Astrocyte (in vitro differentiated cells and primary cell): Measurements from ENCODE around the gene GGACT.

Experiments used
- CTCF ChIP-seq: IDR thresholded peaks from 2 replicates; pipeline ENCODE4 v1.5.1; 2011; ENCODE audit warnings: low read depth, mild to moderate bottlenecking, inconsistent platforms, low read length, moderate library complexity; ENCODE audit not compliant: insufficient read depth
- EZH2 ChIP-seq: IDR thresholded peaks from 2 replicates; pipeline ENCODE4 v1.6.1; 2012; ENCODE audit warnings: mild to moderate bottlenecking, low read length, inconsistent platforms; ENCODE audit not compliant: insufficient read depth

GRCh38 chr13:100485265-100485664 is 103.3 kb downstream of the GGACT start:
- TF ChIP-seq EZH2 (no peak), CTCF (no peak)
